Colon (tissue), 2 donors: ENCODE measurements around the gene SAMD13.

ENCODE experiments used
- FAIRE-seq: peaks from 2 replicates; lab custom pipeline; 2012; peaks lifted over from hg19 to GRCh38; lab: Jason Lieb, UNC
- donor health status: control.
- donor health status: control.

SAMD13 gene, protein sequence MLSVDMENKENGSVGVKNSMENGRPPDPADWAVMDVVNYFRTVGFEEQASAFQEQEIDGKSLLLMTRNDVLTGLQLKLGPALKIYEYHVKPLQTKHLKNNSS

GRCh38 chr1:84301004-84301784 lies at the start of gene SAMD13:
TSS of gene SAMD13 (plus strand) at chr1:84301708. CDS start at chr1:84303235, 1,527 bp downstream.
- no peak for FAIRE-seq

DNA sequence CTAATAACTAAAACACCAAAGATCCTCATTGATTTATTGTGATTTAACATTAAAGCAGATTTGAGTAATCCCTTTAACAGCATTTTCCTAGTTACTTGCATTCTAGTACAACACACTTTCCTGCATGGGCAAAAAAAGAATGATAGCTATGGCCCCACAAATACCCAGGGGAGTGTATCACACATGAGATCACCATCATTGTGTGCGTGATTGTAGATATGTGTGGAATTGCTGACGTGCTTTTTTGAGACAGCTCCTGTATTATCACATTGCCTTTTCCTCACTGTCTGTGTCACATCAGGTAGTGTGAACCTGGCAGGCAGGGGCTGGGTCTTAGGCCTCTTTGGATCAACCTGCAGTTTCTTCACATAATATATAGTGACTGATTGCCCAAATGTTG lies 48.5 kb upstream of the SAMD13 start:
- no peak for FAIRE-seq

GRCh38 chr1:84253891-84254290 lies 47.6 kb upstream of the SAMD13 start:
- no peak for FAIRE-seq

- FAIRE-seq = no peak
These were observed 46.7 kb upstream of the SAMD13 start for GRCh38 chr1:84254703-84255238.

DNA sequence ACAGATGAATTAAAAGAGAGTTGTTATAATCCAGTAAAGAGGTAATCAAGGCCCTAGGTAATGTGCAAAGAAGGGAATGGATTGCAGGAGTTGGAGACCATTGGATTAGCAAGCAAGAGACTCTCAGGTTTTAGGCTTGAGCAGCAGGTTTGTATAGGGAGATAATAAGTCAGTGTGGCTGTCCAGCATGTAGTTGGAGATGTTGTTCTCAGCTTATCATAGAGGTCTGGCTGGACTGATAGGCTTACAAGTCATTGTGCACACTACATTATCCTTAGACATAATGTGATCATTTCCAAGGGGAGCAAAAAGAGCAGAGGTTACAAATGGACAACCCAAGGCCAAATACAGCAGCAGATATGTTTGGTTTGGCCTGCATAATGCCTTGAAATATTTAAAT lies 45.9 kb upstream of the SAMD13 start:
- FAIRE-seq = no peak

GRCh38 chr1:84257617-84258016 lies 43.9 kb upstream of the SAMD13 start:
- no peak for FAIRE-seq

- no peak for FAIRE-seq
These were observed 42.1 kb upstream of the SAMD13 start for GRCh38 chr1:84259376-84259775.

DNA sequence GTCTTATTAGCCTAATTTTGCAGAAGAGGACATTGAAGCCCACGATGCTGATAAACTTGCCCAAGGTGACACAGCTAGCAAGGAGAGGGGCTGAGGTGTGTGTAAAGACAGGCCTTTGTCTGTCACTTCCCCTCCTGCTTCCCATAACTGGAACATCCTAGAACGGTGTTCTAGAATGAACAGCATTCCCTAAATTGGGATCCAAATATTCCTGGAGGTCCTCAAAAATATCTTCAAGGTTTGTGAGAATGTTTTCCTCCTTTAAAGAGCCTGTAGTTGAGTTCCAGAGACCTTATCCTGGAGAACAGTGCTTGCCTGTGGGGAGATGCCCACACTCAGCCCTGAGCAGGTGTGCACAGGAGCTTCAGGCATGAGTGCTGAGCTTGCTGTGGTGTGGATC lies 41.5 kb upstream of the SAMD13 start:
- no peak for FAIRE-seq

GRCh38 chr1:84260852-84261518 lies 40.5 kb upstream of the SAMD13 start:
- FAIRE-seq = no peak

DNA sequence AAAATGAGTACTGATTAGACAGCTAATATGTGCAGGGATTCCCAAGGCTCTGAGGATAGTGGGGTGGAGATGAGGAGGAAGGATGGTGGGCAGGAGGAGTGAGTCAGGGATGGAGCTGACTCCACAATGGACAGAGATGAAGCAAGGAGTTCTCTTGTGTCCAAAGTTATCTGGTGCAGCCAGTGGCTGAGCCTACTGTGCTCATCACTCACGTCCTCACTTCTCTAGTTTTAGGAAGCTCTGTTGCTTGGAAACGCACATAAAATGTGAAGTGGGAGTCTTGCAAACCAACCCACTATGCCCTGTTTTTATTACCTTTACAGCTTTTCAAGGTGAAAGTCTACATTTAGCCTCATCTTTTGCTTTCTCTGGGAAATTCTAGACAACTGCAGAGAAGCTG lies 36.5 kb upstream of the SAMD13 start:
- no peak for FAIRE-seq

- peak; percentile 36 for FAIRE-seq
These were observed 35.6 kb upstream of the SAMD13 start for GRCh38 chr1:84265867-84266266.

DNA sequence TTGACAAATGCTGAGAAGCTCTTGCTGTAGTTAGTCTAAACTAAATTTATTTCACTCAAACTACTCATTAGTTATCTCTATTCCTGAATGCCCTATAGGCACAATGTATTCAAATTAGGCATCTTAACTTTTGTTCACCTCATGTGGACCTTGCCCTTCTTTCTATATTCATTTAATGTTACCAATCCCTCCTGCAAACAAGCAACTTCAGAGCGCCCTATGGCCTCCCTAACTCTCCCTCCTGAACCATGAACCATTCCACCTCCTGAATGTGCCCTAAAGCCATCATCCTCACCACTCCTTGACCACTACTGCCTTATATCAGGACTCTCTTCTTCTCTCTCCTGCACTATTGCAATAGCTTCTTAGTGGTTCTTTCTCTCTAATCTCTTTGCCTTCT lies 34.8 kb upstream of the SAMD13 start:
- FAIRE-seq = no peak

DNA sequence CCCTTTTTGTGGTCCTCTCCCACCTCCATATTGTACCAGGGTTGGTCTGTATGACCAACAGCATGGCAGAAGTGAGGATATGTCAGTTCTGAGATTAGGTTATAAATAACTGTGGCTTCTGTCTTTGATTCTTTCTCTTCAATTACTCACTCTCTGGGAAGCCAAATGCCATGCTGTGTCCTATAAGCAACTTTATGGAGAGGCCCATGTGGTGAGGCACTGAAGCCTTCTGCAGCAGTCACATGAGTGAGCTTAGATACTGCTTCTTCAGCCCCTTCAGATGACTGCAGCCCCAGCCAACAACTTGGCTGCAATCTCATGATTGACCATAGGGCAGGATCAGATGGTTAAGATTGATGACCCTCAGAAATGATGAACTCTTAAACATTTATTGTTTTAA lies 34.0 kb upstream of the SAMD13 start:
- no peak for FAIRE-seq

DNA sequence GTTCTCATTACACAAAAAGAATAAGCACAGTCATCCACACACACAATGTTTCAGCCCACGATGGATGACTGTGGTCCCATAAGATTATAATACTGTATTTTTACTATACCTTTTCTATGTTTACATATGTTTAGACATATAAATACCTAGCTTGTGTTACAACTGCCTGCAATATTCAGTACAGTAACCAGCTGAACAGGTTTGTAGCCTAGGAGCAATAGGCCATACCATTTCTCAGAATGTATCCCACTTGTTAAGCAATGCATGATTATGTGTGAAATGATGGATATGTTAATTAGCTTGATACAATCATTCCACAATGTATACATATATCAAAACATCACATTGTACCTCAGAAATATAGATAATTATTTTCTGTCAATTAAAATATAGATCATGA lies 33.2 kb upstream of the SAMD13 start:
- FAIRE-seq = peak; percentile 83

DNA sequence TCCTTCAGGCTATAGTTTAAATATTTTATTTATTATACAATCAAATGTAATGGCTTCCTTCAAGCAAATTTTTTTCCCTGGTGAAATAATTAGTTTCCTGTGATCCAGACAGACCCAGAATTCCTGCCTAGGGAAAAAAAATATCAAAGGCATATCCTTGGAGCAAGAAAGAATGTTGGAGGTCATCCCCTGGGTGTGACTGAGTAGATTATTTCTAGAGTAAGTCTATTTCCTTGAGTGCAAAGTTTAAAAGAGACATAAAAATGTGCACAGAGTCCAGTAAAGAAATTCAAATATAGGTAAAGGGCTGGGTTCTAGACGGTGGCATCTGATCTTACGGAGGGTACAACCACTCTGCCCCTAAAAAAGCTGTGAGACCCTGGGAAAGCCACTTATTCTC lies 32.2 kb upstream of the SAMD13 start:
- peak; percentile 81 for FAIRE-seq

GRCh38 chr1:84271441-84272151 lies 29.9 kb upstream of the SAMD13 start:
- FAIRE-seq = no peak

- peak; percentile 45 for FAIRE-seq
These were observed 29.1 kb upstream of the SAMD13 start for GRCh38 chr1:84272401-84272800.

DNA sequence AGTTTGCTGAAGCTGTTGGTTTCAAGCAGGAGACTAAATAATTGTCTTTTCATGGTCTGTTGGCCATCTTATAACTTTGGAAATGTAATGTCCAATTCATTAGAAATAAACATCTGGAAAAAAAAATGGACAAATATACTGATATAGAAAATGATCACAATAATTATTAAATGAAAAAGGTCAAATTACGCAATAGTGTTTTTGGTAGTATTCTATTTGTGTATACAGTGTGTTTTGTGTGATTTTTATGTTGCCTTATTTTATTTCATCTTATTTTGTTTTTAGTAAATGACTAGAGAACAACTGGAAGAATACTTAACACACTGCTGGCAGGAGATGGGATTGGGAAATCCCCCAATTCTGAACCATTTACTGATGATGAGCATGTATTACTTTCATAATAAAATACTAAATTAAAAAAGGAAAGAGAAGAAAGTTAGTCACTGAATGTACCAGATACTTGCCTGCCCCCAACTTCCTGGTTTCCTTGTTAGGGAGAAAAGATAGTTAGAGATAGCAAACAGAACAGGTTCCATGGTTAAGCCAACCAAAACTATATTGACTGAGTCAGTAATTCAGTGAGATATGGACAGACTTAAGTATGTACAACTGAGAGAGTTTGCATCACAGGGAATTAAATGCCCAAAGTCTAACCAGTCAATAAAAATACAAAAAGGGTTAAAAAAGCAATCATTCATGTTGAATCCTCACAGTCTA lies 24.0 kb upstream of the SAMD13 start:
- FAIRE-seq = no peak

DNA sequence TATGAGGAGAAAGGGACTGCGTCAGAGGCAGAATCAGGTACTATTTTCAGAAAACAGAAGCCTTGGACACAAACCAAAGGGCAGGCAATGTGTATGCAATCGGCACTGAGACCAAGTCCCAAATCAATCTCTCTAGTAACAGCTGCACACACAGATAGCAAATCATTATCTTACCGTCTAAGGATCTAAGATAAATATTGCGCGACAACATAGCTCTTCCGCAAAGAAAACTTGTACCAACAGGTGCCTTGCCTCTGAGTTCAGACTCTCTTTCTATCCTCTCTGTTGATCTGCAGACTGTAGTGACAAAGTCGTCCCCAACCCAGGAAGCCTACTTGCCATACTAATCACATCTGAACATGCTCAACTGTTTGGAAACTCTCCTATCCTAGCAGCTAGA lies 22.6 kb upstream of the SAMD13 start:
- no peak for FAIRE-seq

GRCh38 chr1:84280912-84281311 lies 20.6 kb upstream of the SAMD13 start:
- FAIRE-seq = no peak

GRCh38 chr1:84282780-84283333 lies 18.7 kb upstream of the SAMD13 start:
- no peak for FAIRE-seq

GRCh38 chr1:84283381-84283780 lies 18.1 kb upstream of the SAMD13 start:
- FAIRE-seq = no peak
